HFFc6 (cell line): ENCODE results near the gene CDH13. TPM values are rescaled to one million over a fixed set of nuclear protein-coding genes. Genes with fewer than 3 reads are reported as not detected.

Experiments used
- DNase-seq: peaks from one replicate; pipeline ENCODE4 v3.0.0-alpha.2; 2018
- H3K27ac Mint-ChIP-seq: 2 replicates; pipeline ENCODE4 v1.8.0; 2020; ENCODE audit warnings: mild to moderate bottlenecking, mixed read lengths
- H3K27me3 Mint-ChIP-seq: 2 replicates; pipeline ENCODE4 v1.8.0; 2021; ENCODE audit warnings: mild to moderate bottlenecking, moderate library complexity, mixed read lengths; ENCODE audit not compliant: insufficient read depth
- H3K36me3 Mint-ChIP-seq: 2 replicates; pipeline ENCODE4 v1.8.0; 2021; ENCODE audit warnings: low read depth, mixed read lengths
- H3K4me1 Mint-ChIP-seq: 2 replicates; pipeline ENCODE4 v1.8.0; 2020; ENCODE audit warnings: low read depth, mixed read lengths
- H3K4me3 Mint-ChIP-seq: 2 replicates; pipeline ENCODE4 v1.8.0; 2020; ENCODE audit warnings: mild to moderate bottlenecking, moderate library complexity, mixed read lengths
- H3K9me3 Mint-ChIP-seq: 2 replicates; pipeline ENCODE4 v1.8.0; 2020; ENCODE audit warnings: mild to moderate bottlenecking, mixed read lengths
- CTCF ChIP-seq: fragments of 200-600 bp; sonication (generic); IDR thresholded peaks from 2 replicates; pipeline ENCODE4 v1.5.0; 2021; ENCODE audit warnings: antibody characterized with exemption, mild to moderate bottlenecking
- total RNA-seq, 6 experiments: library from RNA; stranded (reverse); fragmentation: NEBNext Ultra II Directional; extraction: Animal tissue kit (Norgen Biotek cat#: 25700); gene quantifications; 2 replicates in 1 of 6; 3 replicates in 5 of 6; pipeline ENCODE4 v1.2.3, GENCODE V29; 2021

The CDH13 gene
- total RNA-seq, 6 experiments from 2014 or later: 3.6 to 14.7 (median 4.7) TPM

- H3K9me3 Mint-ChIP-seq: peaks cover 40% of the 10 kb centered on the region
- H3K27me3 Mint-ChIP-seq: no peaks in the 10 kb centered on the region
- H3K4me1 Mint-ChIP-seq: no peaks in the 10 kb centered on the region
- no peak overlapping the region for H3K4me3 Mint-ChIP-seq
- no peak for TF ChIP-seq CTCF
- no peak overlapping the region for H3K27ac Mint-ChIP-seq
- no peak for DNase-seq
- peaks cover under 1% of the 10 kb centered on the region; the same call in 1 of the 2 replicates for H3K36me3 Mint-ChIP-seq
These were observed 926.2 kb downstream of the CDH13 start for GRCh38 chr16:83552930-83553329.

DNA sequence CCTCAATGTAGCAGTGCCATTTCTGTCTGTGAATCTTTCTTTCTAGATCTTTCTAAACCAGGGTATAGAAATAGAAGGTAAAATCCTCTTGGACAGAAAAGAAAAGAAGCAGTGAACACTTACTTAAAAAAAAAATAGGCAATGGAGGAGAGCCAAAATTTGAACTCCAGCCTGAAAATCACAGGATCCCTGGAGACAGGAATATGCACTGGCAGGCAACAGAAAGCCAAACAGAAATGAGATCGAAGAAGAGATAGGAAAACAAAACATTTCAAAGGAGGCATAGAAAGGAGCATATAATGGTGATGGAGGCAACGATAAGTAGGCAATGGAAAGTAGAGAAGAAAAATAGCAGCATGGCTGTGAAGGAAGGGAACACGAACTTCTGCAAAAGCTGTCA, 927.3 kb downstream of the CDH13 start:
- H3K27ac Mint-ChIP-seq: no peak overlapping the region
- no peaks in the 10 kb centered on the region for H3K27me3 Mint-ChIP-seq
- DNase-seq: no peak
- H3K4me3 Mint-ChIP-seq: no peak overlapping the region
- no peaks in the 10 kb centered on the region; the same call in 1 of the 2 replicates for H3K36me3 Mint-ChIP-seq
- no peaks in the 10 kb centered on the region for H3K4me1 Mint-ChIP-seq
- peaks cover 40% of the 10 kb centered on the region for H3K9me3 Mint-ChIP-seq
- no peak for TF ChIP-seq CTCF

DNA sequence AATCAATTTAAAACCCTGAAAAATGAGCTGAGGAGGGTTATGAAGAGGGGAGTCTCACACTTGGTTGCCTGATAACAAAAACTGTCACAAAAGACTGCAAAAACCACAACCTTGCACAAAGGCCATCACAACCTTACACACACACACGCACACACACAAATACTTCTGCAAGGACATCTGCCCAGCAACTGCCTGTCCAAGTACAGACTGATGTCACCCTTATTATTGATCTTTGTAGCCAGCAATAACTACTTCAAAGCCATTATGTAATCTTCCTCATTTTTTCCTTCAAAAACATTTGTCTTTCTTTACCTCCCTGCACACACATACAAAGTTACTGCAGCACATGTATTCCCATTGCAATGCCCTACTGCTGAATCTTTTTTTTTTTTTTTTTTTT, 927.8 kb downstream of the CDH13 start:
- H3K36me3 Mint-ChIP-seq: no peaks in the 10 kb centered on the region; the same call in 1 of the 2 replicates
- no peak for TF ChIP-seq CTCF
- peaks cover 43% of the 10 kb centered on the region for H3K9me3 Mint-ChIP-seq
- H3K4me3 Mint-ChIP-seq: no peak overlapping the region
- no peak overlapping the region for H3K27ac Mint-ChIP-seq
- peaks cover 1% of the 10 kb centered on the region; the same call in 1 of the 2 replicates for H3K27me3 Mint-ChIP-seq
- no peak for DNase-seq
- no peaks in the 10 kb centered on the region for H3K4me1 Mint-ChIP-seq

DNA sequence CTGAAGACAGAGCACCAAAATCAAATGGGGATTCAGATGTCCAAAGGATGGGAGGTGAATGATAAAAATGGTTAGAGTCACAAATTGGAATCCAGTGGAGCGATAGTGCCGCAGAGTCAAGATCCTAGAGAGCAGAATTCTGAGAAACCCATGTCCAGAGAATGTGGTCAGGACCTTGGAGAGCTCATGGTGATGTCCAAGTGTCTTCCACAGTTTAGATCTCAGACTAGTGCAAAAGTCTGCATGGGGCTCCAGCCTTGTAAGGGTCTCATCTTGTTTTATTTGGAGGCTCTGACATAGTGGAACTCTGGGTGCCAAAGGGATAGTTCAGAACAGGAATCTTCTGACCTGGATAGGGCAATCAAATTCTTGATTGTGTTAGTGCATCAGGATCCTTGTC, 935.1 kb downstream of the CDH13 start:
- Mint-ChIP-seq H3K36me3 (peaks cover 5% of the 10 kb centered on the region; the same call in 1 of the 2 replicates), H3K27ac (no peak overlapping the region), H3K4me3 (no peak overlapping the region), H3K9me3 (peaks cover 47% of the 10 kb centered on the region), H3K4me1 (no peaks in the 10 kb centered on the region), H3K27me3 (peaks cover 3% of the 10 kb centered on the region)
- no peak for DNase-seq
- no peak for TF ChIP-seq CTCF

- Mint-ChIP-seq H3K9me3 (peaks cover 52% of the 10 kb centered on the region), H3K27me3 (peaks cover 2% of the 10 kb centered on the region; the same call in 1 of the 2 replicates), H3K27ac (no peak overlapping the region), H3K36me3 (peaks cover 8% of the 10 kb centered on the region; the same call in 1 of the 2 replicates), H3K4me3 (no peak overlapping the region), H3K4me1 (no peaks in the 10 kb centered on the region)
- TF ChIP-seq CTCF: no peak
- no peak for DNase-seq
These were observed 941.6 kb downstream of the CDH13 start for GRCh38 chr16:83568345-83568744.

DNA sequence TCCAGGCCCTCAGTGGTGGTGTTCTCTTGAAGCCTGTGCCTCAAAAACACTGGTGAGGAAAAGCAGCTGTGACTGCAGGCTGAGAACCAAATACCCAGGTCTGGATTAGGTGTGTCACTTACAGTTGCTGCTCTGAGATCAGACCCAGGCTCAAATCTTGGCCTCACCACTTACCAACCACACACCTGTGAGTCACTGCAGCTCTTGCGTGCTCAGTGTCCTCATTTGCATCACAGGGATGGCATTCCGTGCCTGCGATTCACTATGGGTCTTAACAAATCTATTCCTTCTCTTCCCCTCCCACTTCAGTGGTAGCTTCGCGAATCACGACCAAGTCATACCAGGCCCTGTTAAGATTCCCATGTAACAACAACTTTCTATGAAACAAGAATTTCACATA, 947.6 kb downstream of the CDH13 start:
- Mint-ChIP-seq H3K9me3 (peaks cover 33% of the 10 kb centered on the region), H3K4me1 (no peaks in the 10 kb centered on the region), H3K4me3 (no peak overlapping the region), H3K27ac (no peak overlapping the region), H3K36me3 (no peaks in the 10 kb centered on the region; the same call in none of the 2 replicates), H3K27me3 (no peaks in the 10 kb centered on the region)
- no peak for TF ChIP-seq CTCF
- DNase-seq: peak; percentile 28
